PFSK-1 (cell line): ENCODE data around the gene NHSL2.

ENCODE experiments used
- POLR2AphosphoS5 ChIP-seq: IDR thresholded peaks from 2 replicates; pipeline ENCODE4 v1.6.1; 2012; ENCODE audit warnings: low read depth, mild to moderate bottlenecking, control low read depth, low read length, moderate library complexity
- SIN3A ChIP-seq: IDR thresholded peaks from 2 replicates; pipeline ENCODE4 v1.6.1; 2012; ENCODE audit warnings: mild to moderate bottlenecking, low read length, moderate library complexity, borderline replicate concordance; ENCODE audit not compliant: insufficient read depth
- TAF1 ChIP-seq: IDR thresholded peaks from 2 replicates; pipeline ENCODE4 v1.6.1; 2012; ENCODE audit warnings: low read length, control low read depth, borderline replicate concordance; ENCODE audit not compliant: insufficient read depth
- TF ChIP-seq, protein P1 (sequence below), 2 experiments: IDR thresholded peaks; 2 replicates each; pipeline versions ENCODE4 v1.6.1 to v1.8.0; 2011 to 2012; ENCODE audit warnings: low read depth in 2 of 2, low read length in 2 of 2, control low read depth in 1 of 2, inconsistent platforms in 1 of 2, mild to moderate bottlenecking in 1 of 2, moderate library complexity in 1 of 2; ENCODE audit not compliant: insufficient read depth in 1 of 2

DNA sequence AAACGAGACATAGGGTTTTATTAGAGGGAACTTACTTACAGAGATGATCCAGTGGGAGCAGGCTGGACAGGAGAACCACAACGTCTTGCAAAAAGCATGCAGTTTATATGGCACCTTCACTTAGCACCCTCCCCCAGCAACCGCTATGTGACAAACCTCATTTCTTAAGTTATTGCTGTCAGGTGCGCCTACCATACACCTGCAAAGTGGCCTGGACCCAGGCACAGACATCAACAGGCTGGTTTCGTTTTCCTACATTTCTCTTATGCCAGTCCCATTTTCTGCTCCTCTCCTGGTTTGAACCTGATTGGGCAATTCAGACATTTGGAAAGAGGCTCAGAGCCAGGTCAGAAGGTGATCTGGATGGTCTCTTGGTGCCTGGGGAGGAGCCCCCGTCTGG, 202.8 kb downstream of the NHSL2 start:
- TF ChIP-seq SIN3A (no peak), POLR2AphosphoS5 (no peak), TAF1 (no peak)
- TF ChIP-seq, protein P1, sequence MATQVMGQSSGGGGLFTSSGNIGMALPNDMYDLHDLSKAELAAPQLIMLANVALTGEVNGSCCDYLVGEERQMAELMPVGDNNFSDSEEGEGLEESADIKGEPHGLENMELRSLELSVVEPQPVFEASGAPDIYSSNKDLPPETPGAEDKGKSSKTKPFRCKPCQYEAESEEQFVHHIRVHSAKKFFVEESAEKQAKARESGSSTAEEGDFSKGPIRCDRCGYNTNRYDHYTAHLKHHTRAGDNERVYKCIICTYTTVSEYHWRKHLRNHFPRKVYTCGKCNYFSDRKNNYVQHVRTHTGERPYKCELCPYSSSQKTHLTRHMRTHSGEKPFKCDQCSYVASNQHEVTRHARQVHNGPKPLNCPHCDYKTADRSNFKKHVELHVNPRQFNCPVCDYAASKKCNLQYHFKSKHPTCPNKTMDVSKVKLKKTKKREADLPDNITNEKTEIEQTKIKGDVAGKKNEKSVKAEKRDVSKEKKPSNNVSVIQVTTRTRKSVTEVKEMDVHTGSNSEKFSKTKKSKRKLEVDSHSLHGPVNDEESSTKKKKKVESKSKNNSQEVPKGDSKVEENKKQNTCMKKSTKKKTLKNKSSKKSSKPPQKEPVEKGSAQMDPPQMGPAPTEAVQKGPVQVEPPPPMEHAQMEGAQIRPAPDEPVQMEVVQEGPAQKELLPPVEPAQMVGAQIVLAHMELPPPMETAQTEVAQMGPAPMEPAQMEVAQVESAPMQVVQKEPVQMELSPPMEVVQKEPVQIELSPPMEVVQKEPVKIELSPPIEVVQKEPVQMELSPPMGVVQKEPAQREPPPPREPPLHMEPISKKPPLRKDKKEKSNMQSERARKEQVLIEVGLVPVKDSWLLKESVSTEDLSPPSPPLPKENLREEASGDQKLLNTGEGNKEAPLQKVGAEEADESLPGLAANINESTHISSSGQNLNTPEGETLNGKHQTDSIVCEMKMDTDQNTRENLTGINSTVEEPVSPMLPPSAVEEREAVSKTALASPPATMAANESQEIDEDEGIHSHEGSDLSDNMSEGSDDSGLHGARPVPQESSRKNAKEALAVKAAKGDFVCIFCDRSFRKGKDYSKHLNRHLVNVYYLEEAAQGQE (IDR thresholded peaks at IDR 0.05; ENCODE audit: insufficient read depth in 1 of 2, low read depth in 2 of 2, low read length in 2 of 2) = no peak
